DMS79 (cell line): ENCODE measurements around the gene GPATCH1.
A peak's percentile ranks its signal among the peaks of the same experiment; 100 is the strongest.
"Not testable (repeated sequence)": the region's sequence is repeated elsewhere in the genome, so short reads cannot be mapped to it uniquely, and the experiment has no call there.

Source experiments
- DNase-seq: peaks from one replicate; lab custom pipeline; 2025; lab: John Stamatoyannopoulos, UW

Gene GPATCH1

GRCh38 chr19:33159149-33159548 is 78.2 kb downstream of the GPATCH1 start:
- no peak for DNase-seq

- DNase-seq: no peak
Observed at GRCh38 chr19:33159893-33160292, 78.9 kb downstream of the GPATCH1 start.

- DNase-seq: no peak
Observed at GRCh38 chr19:33161201-33161600, 80.2 kb downstream of the GPATCH1 start.

GRCh38 chr19:33163481-33163880 is 82.5 kb downstream of the GPATCH1 start:
- DNase-seq: no peak

- not testable (repeated sequence) for DNase-seq
Observed at GRCh38 chr19:33166037-33166436, 85.1 kb downstream of the GPATCH1 start.

GRCh38 chr19:33167438-33167837 is 86.5 kb downstream of the GPATCH1 start:
- no peak for DNase-seq

- no peak for DNase-seq
Observed at GRCh38 chr19:33168528-33168927, 87.5 kb downstream of the GPATCH1 start.

- DNase-seq: no peak
Observed at GRCh38 chr19:33171222-33171795, 90.3 kb downstream of the GPATCH1 start.

- no peak for DNase-seq
Observed at GRCh38 chr19:33171916-33172359, 91.0 kb downstream of the GPATCH1 start.

- DNase-seq: no peak
Observed at GRCh38 chr19:33174186-33174585, 93.2 kb downstream of the GPATCH1 start.

- no peak for DNase-seq
Observed at GRCh38 chr19:33175156-33175782, 94.3 kb downstream of the GPATCH1 start.

- no peak for DNase-seq
Observed at GRCh38 chr19:33175886-33176669, 95.1 kb downstream of the GPATCH1 start.

GRCh38 chr19:33176670-33177416 is 95.9 kb downstream of the GPATCH1 start:
- peak; percentile 100 for DNase-seq

- peak; percentile 31 for DNase-seq
Observed at GRCh38 chr19:33177417-33177979, 96.5 kb downstream of the GPATCH1 start.
